ENCODE data around the gene MGAT3. TPM values are rescaled to one million over a fixed set of nuclear protein-coding genes. Genes with fewer than 3 reads are reported as not detected.

The MGAT3 gene
- total RNA-seq, 1 experiment from 2014 or later: 0.20 TPM

- Histone ChIP-seq H3K4me1 (ENCODE audit: control insufficient read depth in 1 of 2, insufficient read depth in 2 of 2, low read length in 2 of 2) (peaks cover 4 to 9% of the 10 kb centered on the region in 2 experiments; a peak in 2 of 4 replicates), H3K27me3 (ENCODE audit: insufficient read depth, low read length) (no peaks in the 10 kb centered on the region), H3K36me3 (ENCODE audit: control insufficient read depth in 1 of 2, insufficient read depth in 2 of 2, low read length in 2 of 2) (no peaks in the 10 kb centered on the region), H4K20me1 (ENCODE audit: insufficient read depth) (no peaks in the 10 kb centered on the region), H3K27ac (ENCODE audit: low read depth, low read length) (no peak overlapping the region), H2AFZ (ENCODE audit: low read depth, low read length, poor library complexity, severe bottlenecking) (no peak overlapping the region), H3K4me3 (replicated peaks in 1 of 2; ENCODE audit: low read depth in 1 of 2, low read length in 2 of 2) (no peak overlapping the region), H3K4me2 (ENCODE audit: low read length) (no peak overlapping the region), H3K79me2 (ENCODE audit: insufficient read depth, low read length) (no peaks in the 10 kb centered on the region), H3K9ac (ENCODE audit: low read length) (no peak overlapping the region), H3K9me2 (ENCODE audit: insufficient read depth) (no peaks in the 10 kb centered on the region), H3K9me3 (ENCODE audit: control insufficient read depth in 1 of 2, insufficient read depth in 1 of 2, low read depth in 1 of 2, low read length in 2 of 2) (no peaks in the 10 kb centered on the region)
- ChIA-PET RAD21 (ENCODE audit: low non-redundant PET in 1 of 2, low total read pairs in 2 of 2, uncharacterized antibody in 2 of 2, unreplicated experiment in 2 of 2) (no interaction called here), CTCF (no interaction called here), POLR2A (no interaction called here)
- TF ChIP-seq TCF7L2 (IDR thresholded peaks at IDR 0.05; ENCODE audit: borderline replicate concordance, extremely low read depth, insufficient read depth, insufficient read length): no peak
- TF ChIP-seq EGR1 (IDR thresholded peaks at IDR 0.05; ENCODE audit: low read depth): no peak
- no peak for TF ChIP-seq POLR2A (IDR thresholded peaks at IDR 0.05; ENCODE audit: borderline replicate concordance, extremely low read depth, insufficient read depth, insufficient read length)
- no peak for TF ChIP-seq ZBTB33 (IDR thresholded peaks at IDR 0.05; ENCODE audit: extremely low read depth, insufficient replicate concordance, low read length)
- no peak for TF ChIP-seq YY1 (IDR thresholded peaks at IDR 0.05; ENCODE audit: extremely low read depth, insufficient replicate concordance, low read depth, low read length)
- no peak for TF ChIP-seq REST (IDR thresholded peaks at IDR 0.05; ENCODE audit: low read depth)
- no peak for TF ChIP-seq RAD21 (IDR thresholded peaks at IDR 0.05; ENCODE audit: low read depth)
- no peak for TF ChIP-seq SRF (IDR thresholded peaks at IDR 0.05; ENCODE audit: low read depth)
- TF ChIP-seq CEBPB (IDR thresholded peaks at IDR 0.05; ENCODE audit: low read depth): no peak
- TF ChIP-seq SP1 (IDR thresholded peaks at IDR 0.05; ENCODE audit: low read depth): no peak
- TF ChIP-seq EZH2 (IDR thresholded peaks at IDR 0.05): no peak
- no peak for TF ChIP-seq POLR2AphosphoS5 (IDR thresholded peaks at IDR 0.05; ENCODE audit: low read depth, low read length)
- no peak for TF ChIP-seq CBX3 (IDR thresholded peaks at IDR 0.05; ENCODE audit: low read depth)
- no peak for TF ChIP-seq ATF3 (IDR thresholded peaks at IDR 0.05)
- intact Hi-C loops (cut with micrococcal nuclease): no loop called here
- no peak for DNase-seq (ENCODE audit: low read depth, low spot score)
- BruUV-seq (replicated peaks): no TSS peak
- no peak for ATAC-seq
Observed at GRCh38 chr22:39453765-39454378, 2.9 kb upstream of the MGAT3 start.

Data from HCT116 (cell line).